Neural crest cell (in vitro differentiated cells): Measurements from ENCODE around the gene IRF3. TPM values are rescaled to one million over a fixed set of nuclear protein-coding genes. Genes with fewer than 3 reads are reported as not detected.

Experiments used
- DNase-seq: peaks from one replicate; pipeline ENCODE4 v3.0.0; 2021; ENCODE audit warnings: low read depth, mixed read lengths, low spot score
- H3K27ac Mint-ChIP-seq: one replicate; pipeline ENCODE4 v1.8.0; 2021; ENCODE audit warnings: mild to moderate bottlenecking, mixed read lengths; ENCODE audit not compliant: unreplicated experiment
- H3K27me3 Mint-ChIP-seq: 2 replicates; pipeline ENCODE4 v1.8.0; 2021; ENCODE audit warnings: low read depth, mild to moderate bottlenecking, mixed read lengths
- H3K36me3 Mint-ChIP-seq: 2 replicates; pipeline ENCODE4 v1.8.0; 2021; ENCODE audit warnings: low read depth, mild to moderate bottlenecking, mixed read lengths
- H3K4me1 Mint-ChIP-seq: 2 replicates; pipeline ENCODE4 v1.8.0; 2021; ENCODE audit warnings: mixed read lengths
- H3K4me3 Mint-ChIP-seq: one replicate; pipeline ENCODE4 v1.8.0; 2021; ENCODE audit warnings: mild to moderate bottlenecking, mixed read lengths
- H3K9me3 Mint-ChIP-seq: 2 replicates; pipeline ENCODE4 v1.8.0; 2021; ENCODE audit warnings: mixed read lengths
- CTCF ChIP-seq: fragments of 200-600 bp; sonication (generic); conservative IDR thresholded peaks from 2 replicates; pipeline ENCODE4 v1.5.0; 2021; ENCODE audit warnings: antibody characterized with exemption, mild to moderate bottlenecking
- total RNA-seq: library from RNA; stranded (reverse); gene quantifications from 2 replicates; pipeline ENCODE4 v1.2.1, GENCODE V29; 2021

Gene IRF3
- total RNA-seq, 1 donor from 2014 or later = 76.0 TPM

- H3K36me3 Mint-ChIP-seq = peaks cover 11% of the 10 kb centered on the region
- no peak for TF ChIP-seq CTCF
- no peaks in the 10 kb centered on the region for H3K9me3 Mint-ChIP-seq
- H3K27me3 Mint-ChIP-seq = peaks cover 6% of the 10 kb centered on the region
- peak overlapping the region; percentile 59 for H3K4me3 Mint-ChIP-seq
- H3K4me1 Mint-ChIP-seq = peaks cover 26% of the 10 kb centered on the region
- no peak for DNase-seq
- H3K27ac Mint-ChIP-seq = no peak overlapping the region
These were observed 16.2 kb upstream of the IRF3 start for GRCh38 chr19:49681830-49682229.

- peaks cover 6% of the 10 kb centered on the region for H3K27me3 Mint-ChIP-seq
- H3K9me3 Mint-ChIP-seq = no peaks in the 10 kb centered on the region
- TF ChIP-seq CTCF = peak; percentile 99
- DNase-seq = peak; percentile 100
- H3K4me1 Mint-ChIP-seq = peaks cover 34% of the 10 kb centered on the region
- peaks cover 10% of the 10 kb centered on the region for H3K36me3 Mint-ChIP-seq
- H3K4me3 Mint-ChIP-seq = peak overlapping the region; percentile 99
- H3K27ac Mint-ChIP-seq = peak overlapping the region; percentile 35
These were observed 15.0 kb upstream of the IRF3 start for GRCh38 chr19:49680421-49681351.

DNA sequence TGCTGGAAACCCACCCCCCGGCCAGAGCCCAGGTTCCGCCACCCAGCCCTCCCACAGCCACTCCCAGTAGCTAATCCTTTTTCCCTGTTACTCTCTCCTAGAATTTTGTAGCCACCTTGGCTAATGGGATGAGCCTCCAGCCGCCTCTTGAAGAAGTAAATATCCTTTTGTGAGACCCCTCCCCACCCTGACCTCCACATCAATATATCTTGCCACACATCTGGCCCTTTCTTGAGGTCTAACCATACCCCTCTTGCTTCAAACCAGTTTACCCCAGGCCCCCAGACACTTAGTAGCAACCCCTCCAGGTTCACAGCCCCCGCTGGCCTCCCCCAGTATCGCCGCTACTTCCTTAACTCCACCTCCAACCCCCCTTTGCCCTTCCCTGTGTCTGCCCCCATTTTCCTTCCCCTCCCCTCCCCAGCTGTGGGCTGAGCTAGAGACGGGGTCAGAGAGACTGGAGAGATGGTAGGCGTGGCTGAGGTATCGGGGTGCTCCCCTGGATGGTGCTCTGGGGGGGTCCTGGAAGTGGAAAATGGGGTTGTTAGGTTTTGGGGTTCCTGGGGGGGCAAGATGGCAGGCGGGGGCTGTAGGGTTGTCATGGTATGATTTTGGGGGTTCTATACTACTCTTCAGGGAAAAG, 14.2 kb upstream of the IRF3 start:
- DNase-seq = no peak
- H3K36me3 Mint-ChIP-seq = peaks cover 7% of the 10 kb centered on the region

GRCh38 chr19:49678985-49679770, 13.5 kb upstream of the IRF3 start:
- H3K9me3 Mint-ChIP-seq = no peaks in the 10 kb centered on the region
- peaks cover 6% of the 10 kb centered on the region for H3K27me3 Mint-ChIP-seq
- peaks cover 7% of the 10 kb centered on the region for H3K36me3 Mint-ChIP-seq
- no peak for TF ChIP-seq CTCF
- DNase-seq = no peak
- peaks cover 34% of the 10 kb centered on the region for H3K4me1 Mint-ChIP-seq
- H3K4me3 Mint-ChIP-seq = peak overlapping the region; percentile 99
- H3K27ac Mint-ChIP-seq = no peak overlapping the region

More for the DNA sequence above, 14.2 kb upstream of the IRF3 start:
- Mint-ChIP-seq H3K27ac (no peak overlapping the region), H3K9me3 (no peaks in the 10 kb centered on the region), H3K27me3 (peaks cover 6% of the 10 kb centered on the region), H3K4me1 (peaks cover 34% of the 10 kb centered on the region), H3K4me3 (peak overlapping the region; percentile 99)
- TF ChIP-seq CTCF = no peak
